Activated CD4-positive, CD25-positive, alpha-beta regulatory T cell (primary cell): Measurements from ENCODE around the gene TSSK2.
"Not testable (repeated sequence)": the region's sequence is repeated elsewhere in the genome, so short reads cannot be mapped to it uniquely, and the experiment has no call there.

Experiments used
- DNase-seq, 4 experiments: peaks; one replicate each; lab custom pipeline; 2025; lab: John Stamatoyannopoulos, UW

TSSK2 gene

DNA sequence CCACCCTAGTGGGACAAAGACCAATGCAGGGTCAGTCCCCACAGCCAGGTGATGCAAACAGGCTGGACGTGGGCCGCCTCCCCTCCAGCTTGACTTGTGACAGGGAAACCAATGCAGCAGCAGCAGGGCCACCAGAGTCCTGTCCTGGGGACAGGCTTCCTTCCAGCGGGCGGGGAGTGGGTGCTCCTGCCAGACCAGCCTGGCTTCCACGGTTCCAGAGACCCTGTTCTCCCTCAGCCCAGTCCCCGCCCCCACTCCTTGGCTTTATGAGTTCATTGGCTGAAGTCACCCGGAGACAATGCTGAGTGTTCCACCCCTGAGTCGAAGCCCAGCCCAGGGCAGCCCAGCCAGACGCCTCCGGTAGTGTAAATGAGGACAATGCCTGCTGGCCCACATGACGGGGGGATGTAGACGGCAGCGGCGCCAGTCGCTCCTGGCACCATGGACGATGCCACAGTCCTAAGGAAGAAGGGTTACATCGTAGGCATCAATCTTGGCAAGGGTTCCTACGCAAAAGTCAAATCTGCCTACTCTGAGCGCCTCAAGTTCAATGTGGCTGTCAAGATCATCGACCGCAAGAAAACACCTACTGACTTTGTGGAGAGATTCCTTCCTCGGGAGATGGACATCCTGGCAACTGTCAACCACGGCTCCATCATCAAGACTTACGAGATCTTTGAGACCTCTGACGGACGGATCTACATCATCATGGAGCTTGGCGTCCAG lies at the start of gene TSSK2:
TSSK2 (plus strand) TSS at position 350 of the 726 bp plus-strand sequence; CDS start at position 442, 92 bp downstream.
- DNase-seq = no peak

DNA sequence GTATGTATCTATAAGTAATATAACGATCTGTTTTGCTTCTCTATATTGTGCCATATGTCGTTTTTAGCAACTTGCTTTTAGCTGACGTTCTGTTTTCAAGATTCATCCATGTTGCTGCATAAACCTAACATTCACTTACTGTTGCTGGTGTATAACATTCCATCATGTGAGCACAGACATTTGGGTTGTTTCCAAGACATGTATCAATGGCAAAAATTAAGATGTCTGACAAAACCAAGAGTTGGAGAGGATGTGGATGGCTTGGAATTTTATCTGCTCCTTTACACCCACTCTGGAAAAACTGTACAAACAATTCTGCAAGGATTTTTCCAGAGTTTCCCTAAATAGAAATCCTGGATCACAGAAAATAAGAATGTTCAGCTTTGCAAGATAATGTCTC lies 49.8 kb upstream of the TSSK2 start:
- no peak for DNase-seq

DNA sequence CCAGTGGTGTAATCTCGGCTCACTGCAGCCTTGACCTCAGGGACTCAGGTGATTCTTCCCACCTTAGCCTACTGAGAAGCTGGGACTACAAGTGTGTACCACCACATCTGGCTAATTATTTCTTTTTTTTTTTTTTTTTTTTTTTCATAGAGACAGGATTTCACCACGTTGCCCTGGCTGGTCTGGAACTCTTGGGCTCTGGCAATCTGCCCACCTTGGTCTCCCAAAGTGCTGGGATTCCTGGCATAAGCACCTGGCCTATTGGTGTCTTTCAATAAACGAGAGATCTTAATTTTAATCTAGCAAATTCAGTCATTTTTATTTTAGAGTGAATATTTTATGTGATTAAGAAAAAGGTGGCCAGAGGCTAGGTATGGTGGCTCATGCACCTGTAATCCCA lies 49.0 kb upstream of the TSSK2 start:
- no peak for DNase-seq

DNA sequence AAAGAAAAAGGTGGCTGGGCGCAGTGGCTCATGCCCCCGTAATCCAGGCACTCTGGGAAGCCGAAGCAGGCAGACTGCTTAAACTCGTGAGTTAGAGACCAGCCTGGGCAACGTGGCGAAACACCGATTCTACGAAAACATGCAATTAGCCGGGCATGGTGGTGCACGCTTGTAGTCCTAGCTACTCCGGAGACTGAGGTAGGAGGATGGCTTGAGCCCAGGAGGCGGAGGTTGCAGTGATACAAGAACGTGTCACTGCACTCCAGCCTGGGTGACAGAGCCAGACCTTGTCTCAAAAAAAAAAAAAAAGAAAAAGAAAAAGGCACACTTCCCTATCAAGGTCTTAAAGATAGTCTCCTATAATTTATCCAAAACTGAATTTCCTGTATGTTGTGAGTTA lies 48.3 kb upstream of the TSSK2 start:
- no peak for DNase-seq

DNA sequence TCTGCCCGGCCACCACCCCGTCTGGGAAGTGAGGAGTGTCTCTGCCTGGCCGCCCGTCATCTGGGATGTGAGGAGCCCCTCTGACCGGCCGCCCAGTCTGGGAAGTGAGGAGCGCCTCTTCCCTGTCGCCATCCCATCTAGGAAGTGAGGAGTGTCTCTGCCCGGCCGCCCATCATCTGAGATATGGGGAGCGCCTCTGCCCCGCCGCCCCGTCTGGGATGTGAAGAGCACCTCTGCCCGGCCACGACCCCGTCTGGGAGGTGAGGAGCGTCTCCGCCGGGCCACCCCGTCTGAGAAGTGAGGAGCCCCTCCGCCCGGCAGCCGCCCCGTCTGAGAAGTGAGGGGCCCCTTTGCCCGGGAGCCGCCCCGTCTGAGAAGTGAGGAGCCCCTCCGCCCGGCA lies 47.0 kb upstream of the TSSK2 start:
- DNase-seq = not testable (repeated sequence)

DNA sequence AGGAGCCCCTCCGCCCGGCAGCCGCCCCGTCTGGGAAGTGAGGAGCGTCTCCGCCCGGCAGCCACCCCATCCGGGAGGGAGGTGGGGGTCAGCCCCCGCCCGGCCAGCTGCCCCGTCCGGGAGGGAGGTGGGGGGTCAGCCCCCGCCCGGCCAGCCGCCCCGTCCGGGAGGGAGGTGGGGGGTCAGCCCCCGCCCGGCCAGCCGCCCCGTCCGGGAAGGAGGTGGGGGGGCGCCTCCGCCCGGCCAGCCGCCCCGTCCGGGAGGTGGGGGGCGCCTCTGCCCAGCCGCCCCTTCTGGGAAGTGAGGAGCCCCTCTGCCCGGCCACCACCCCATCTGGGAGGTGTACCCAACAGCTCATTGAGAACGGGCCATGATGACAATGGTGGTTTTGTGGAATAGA lies 46.5 kb upstream of the TSSK2 start:
- DNase-seq = not testable (repeated sequence)

DNA sequence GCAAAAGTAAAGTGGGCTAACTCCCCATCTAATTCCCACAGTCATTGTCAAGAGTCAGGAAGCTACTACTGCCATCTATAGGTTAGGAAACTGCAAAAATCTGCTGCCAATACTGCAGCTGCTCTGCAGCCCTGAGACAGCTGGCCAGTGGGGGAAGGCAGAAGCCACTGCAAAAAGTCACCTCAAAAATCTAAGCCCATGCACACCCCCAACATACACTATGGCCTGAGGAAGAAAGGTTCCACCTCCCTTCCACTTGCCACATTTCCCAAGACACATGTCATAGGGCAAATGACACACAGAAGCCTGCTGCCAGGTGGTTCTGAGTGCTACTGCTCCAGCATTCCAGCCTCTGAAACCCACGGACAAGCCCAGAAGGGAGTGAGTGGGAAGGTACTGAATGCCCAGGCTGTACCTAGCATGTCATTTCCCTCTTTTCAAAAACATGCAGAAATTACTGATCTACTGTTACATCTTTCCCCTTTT lies 45.8 kb upstream of the TSSK2 start:
- no peak for DNase-seq

DNA sequence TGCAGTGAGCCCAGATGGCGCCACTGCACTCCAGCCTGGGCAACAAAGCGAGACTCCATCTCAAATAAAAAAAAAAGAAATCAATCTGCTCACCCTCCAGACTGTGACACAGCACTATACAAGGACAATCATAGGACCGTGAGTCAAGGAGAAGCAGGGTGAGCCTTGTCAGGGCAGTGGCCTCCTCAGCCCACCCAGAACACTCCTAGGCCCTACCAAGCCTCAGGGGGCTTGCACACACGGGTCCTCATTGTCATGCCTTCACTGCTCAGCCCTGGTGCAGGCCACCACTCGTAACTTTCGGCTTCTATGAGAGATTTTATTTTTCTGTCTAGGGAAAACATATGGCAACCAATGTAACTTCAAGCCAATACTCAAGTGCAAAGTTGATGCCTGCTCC lies 44.7 kb upstream of the TSSK2 start:
- DNase-seq = no peak

DNA sequence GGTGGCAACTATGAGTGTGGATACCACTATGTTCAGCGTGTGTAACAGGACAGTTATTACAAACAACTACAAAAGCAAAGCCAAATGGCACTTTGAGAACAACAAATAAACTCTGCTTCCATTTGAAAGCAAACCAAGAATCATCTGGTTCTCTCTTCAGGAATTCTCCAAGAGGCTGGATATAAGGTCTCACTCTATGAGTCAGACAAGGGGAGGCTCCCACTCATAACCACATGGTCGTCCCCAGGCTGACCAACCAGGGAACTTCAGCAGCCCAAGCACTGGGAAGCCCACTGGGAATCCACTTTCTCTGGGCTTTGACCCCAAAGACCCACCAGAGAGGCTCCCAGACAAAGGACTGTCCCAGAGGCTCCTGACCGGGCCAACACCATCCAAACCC lies 44.2 kb upstream of the TSSK2 start:
- no peak for DNase-seq

DNA sequence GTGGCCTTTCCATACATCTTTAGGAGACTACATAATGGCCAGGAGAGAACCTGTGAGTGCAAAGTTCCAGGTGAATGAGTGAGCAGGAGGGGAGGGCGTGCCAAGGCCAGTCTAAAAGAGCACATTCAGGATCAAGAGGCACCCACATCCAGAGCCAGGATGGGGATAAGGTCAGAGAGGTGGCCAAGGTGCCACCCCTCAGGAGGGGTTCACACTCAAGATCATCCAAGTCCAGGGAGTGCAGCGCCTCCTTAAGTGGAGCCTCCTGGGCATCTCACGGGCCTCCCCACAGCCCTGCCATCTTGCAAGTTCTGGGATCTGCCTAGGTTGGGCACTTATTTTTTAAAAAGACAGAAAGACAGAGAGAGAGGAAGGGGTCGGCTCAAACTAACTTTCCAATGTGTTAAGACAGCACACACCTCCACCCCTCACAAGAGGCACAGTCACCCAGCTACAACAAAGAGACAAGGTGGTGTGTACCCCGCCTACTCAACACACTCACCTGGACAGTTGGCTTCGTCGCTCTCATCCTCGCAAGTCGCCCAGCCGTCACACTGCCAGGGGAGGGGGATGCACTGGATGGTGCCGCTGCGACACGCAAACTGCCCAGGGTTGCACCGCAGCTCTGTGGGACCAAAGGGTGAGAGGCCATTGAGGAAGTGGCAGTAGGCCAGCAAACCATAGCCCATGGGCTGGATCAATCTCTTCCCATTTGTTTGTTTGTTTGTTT lies 42.1 kb upstream of the TSSK2 start:
- no peak for DNase-seq

DNA sequence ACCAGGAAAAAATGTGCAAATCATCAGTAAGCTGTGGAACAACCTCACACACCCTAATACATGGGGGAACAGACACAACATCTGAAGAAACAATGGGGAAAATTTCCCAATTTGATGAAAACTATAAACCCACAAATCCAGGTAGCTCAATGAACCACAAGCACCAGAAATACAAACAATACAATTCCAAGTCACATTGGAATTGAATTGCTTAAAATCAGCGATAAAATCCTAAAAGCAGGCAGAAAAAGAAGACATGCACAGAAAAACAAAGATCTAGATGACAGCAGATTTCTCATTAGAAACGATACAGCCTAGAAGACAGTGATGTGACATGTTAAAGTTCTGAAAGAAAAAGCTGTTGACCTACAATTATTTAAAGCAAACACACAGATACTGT lies 40.9 kb upstream of the TSSK2 start:
- no peak for DNase-seq

DNA sequence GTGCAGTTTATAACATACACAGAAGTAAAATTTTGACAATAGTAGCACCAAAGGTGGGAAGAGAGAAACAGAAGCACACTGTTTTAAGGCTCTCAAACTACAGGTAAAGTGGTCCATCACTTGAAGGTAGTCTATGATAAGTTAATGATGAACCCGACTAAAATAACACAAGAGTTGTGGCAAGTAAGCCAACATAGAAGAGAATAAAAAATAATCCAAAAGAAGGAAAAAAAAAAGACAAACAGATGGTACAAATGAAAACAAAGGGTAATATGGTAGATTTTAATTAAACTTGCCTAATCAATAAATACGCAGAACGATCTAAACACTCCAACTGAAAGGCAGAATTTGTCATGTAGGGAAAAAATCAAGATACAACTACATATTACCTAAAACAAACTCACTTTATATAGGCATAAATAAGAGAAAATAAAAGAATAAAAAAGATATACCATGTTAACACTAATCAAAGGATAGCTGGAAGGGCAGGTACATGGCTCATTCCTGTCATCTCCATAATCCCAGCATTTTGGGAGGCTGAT lies 40.5 kb upstream of the TSSK2 start:
- no peak for DNase-seq

DNA sequence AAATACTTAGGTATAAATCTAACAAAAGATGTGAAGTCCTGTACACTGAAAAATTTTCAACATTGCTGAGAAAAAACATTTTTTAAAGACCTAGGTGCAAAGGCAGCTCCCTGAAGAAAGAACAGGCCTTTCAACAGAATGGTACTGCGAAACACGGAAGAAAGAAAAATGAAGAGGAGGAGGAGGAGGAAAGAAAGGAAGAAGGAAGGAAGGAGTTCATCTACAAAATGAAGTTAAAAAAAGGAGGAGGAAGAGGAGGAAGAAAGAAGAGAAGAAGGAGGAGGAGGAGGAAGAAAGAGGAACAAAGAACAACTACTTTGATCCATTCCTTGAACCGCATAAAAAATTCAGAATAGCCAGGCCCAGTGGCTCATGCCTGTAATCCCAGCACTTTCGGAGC lies 38.4 kb upstream of the TSSK2 start:
- no peak for DNase-seq

DNA sequence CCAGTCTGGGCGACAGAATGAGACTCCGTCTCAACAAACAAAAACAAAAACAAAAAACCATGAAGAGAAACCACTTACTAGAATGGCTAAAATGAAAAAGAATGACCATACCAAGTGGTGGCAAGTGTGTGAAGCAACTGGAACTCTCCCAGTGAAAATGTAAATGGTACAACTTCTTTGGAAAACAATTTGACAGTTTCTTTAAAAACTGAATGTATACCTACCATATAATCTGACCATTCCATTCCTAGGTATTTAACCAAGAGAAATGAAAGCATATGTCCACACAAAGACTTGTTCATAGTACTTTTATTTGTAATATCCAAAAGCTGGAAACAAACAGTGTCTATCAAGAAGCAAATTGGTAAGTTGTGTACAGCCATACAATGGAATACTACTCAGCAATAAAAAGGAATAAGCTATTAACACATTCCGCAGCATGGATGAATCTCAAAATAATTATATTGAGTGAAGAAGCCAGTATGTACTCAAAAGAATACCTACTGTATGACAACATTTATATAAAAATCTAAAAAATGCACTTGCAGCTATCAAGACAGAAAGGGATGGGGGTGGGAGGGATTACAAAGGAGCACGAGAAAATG lies 36.6 kb upstream of the TSSK2 start:
- no peak for DNase-seq

DNA sequence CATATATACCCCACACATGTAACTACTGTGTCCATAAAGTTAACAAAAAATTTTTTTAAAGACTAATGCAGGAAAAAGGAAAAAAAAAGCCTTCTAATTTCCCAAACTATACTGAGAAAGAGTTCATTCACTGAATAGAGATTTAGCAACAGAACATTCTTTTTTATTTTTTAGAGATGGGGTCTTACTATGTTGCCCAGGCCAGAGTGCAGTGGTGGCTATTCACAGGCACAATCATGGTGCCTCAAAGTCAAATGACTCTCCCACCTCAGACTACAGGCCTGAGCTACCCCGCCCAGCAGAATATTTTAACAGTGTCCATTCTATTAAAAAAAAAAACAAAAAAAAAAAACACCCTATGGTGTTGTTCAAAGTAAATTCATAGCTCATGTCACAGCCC lies 34.6 kb upstream of the TSSK2 start:
- DNase-seq = no peak

DNA sequence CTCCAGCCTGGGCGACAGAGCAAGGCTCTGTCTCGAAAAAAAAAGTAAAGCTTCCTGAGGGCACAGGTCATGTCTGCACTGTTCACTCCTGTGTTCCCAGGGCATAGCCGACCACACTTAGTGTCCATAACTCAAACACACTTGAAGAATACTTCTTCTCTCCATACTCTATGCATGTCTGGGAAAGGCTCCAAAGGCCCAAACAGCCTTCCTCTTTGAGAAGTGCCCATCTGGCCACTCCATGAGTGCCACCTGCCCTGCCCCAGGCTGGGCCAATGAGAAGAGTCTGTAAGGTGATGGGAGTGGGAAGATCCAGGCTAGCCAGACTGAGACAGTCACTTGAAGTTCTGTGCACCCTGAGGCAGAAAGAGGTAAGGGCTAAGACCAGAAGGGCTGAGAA lies 33.6 kb upstream of the TSSK2 start:
- no peak for DNase-seq

DNA sequence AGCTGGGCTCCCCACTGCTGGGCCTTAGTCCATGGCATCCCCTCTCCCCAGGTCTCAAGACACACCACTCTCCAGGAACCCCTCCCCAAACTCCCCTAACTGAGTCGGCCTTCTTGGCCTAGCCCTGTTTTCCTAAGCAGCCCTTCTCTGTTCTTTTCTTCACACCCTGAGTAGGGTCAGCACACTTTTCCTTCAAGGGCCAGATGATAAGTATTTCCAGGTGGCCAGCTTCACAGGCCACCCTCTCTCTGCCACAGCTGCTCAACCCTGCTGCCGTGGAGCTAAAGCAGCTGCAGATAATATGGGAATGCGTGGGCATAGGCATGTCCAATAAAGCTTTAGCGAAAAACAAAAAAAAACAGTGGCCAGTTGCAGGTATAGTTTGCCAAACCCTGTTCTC lies 33.0 kb upstream of the TSSK2 start:
- no peak for DNase-seq

DNA sequence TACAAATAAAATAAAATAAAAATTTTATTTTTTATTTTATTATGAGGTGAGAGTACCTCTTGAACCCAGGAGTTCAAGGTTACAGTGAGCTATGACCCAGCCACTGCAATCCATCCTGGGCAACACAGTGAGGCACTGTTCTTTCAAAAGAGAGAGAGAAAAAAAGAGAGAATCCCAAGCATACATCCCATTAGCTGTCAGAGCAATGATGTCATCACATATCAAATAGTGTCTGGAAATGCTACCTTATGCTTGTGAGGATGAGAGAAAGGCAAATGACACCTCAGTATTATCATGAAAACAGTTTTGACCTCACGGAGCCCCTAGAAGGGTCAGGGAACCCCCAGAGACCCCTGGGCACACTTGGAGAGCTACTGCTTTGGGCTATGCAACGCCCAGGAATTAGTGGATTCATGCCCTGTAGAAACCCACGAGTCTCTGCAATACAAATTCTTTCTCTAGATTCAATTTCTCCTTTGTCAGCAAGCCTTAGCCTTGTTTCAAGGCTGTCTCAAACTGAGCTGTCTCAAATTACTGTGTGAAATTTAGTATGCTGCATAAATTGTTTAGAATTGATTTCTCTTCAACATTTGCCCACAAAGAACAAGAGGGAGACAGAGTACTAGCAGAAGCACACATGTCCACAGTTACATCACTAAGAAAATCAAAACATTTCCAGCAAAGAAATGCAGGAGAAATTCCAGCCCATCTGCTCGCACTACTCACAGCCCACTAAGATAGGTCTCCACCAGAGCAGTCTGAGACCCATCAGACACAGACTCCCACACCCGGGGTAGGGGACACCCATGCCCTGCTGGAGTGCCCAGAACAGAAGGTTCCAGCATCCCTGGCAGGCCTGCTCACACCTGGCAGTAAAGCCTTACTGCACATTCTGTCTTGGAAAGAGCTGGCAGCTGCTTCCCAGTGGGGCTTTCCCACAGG lies 27.0 kb upstream of the TSSK2 start:
- no peak for DNase-seq

DNA sequence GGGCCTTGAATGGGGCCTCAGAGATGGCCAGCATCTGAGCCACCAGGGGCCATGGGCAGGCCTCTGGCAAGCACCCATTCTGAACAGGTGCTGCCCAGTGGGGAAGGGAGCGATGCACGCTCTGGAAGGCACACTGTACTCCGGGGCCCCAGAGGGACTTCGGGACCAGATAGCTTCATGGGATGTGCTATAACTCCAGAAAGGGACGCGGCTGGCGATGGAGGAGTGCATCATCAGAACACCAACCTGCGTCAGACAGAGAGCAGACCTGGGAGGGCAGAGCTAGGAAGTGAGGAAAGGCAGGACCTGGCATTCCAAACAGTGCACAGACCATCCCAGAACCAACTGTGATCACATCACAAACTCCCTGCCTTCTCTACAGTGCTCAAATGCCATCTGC lies 25.7 kb upstream of the TSSK2 start:
- DNase-seq = no peak

DNA sequence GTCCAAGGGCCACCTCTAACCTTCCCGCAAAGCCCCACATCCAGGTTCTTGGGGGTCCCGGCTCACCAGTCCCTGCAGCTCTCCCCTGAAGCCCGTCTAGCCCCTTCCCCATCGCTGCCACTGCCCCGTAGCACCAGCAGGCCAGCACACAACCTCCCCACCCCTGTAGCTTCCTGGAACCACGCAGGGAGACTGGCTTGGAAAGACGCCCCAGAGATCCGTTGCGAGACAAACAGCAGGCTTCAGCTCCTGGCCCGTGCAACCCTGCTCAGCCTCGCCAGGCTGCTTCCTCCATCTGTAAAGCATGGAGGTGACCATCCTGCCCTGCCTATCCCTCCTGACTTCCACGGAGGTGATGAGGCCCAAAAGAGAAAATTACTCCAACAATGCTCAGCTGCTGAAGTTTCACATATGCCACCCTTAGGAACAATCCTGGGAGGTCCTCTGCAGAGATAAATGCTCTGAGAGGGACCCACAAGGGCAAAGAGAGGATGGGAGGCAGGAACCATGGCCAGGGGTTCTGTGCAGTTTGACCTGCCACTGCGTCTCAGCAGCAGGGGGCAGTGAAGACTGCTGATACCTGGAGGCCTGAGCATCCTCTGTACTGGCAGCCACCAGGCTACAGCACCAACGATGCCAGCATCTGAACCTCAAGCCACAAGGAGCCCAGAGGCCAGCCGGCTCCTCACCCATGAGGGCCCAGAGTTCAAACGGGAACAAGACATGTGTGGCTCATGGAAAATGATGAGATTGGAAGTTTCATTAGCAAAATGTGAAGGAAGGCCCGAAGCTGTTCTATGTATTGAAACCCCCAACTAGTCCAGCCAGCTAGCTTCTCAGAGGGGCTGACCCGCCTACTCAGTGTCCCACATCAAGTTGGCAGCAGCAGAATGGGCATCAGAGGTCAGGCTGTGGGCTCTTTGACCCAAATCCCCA lies 25.0 kb upstream of the TSSK2 start:
- DNase-seq = peak in 3 of 4 experiments; percentile 15 to 55 (median 32)
